Astrocyte (in vitro differentiated cells and primary cell): ENCODE results near the gene FBXW8. TPM values are rescaled to one million over a fixed set of nuclear protein-coding genes. Genes with fewer than 3 reads are reported as not detected.
A peak's percentile ranks its signal among the peaks of the same experiment; 100 is the strongest.

Experiments
- DNase-seq: peaks from one replicate; pipeline ENCODE4 v3.0.0-alpha.2; 2010; ENCODE audit warnings: low read depth
- FAIRE-seq: peaks from 2 replicates; lab custom pipeline; 2011; peaks lifted over from hg19 to GRCh38; lab: Jason Lieb, UNC
- H2AFZ ChIP-seq: 2 replicates; pipeline ENCODE4 v1.6.0; 2012; ENCODE audit warnings: low read depth, low read length, inconsistent platforms
- H3K27ac ChIP-seq: 2 replicates; pipeline ENCODE4 v1.5.1; 2011; ENCODE audit warnings: low read depth, low read length, inconsistent platforms
- H3K27me3 ChIP-seq: 2 replicates; pipeline ENCODE4 v1.6.0; 2011; ENCODE audit warnings: low read length, inconsistent platforms; ENCODE audit not compliant: insufficient read depth
- H3K36me3 ChIP-seq: 2 replicates; pipeline ENCODE4 v1.5.1; 2011; ENCODE audit warnings: low read length, inconsistent platforms; ENCODE audit not compliant: insufficient read depth
- H3K4me1 ChIP-seq: 2 replicates; pipeline ENCODE4 v1.5.1; 2011; ENCODE audit warnings: low read length, inconsistent platforms; ENCODE audit not compliant: insufficient read depth
- H3K4me2 ChIP-seq: 2 replicates; pipeline ENCODE4 v1.6.0; 2012; ENCODE audit warnings: low read length, inconsistent platforms
- H3K4me3 ChIP-seq: 2 replicates; pipeline ENCODE4 v1.5.1; 2011; ENCODE audit warnings: low read depth, mild to moderate bottlenecking, low read length, inconsistent platforms; ENCODE audit not compliant: insufficient read depth
- H3K79me2 ChIP-seq: 2 replicates; pipeline ENCODE4 v1.6.0; 2012; ENCODE audit warnings: mild to moderate bottlenecking, low read length, inconsistent platforms; ENCODE audit not compliant: insufficient read depth
- H3K9ac ChIP-seq: 2 replicates; pipeline ENCODE4 v1.6.0; 2012; ENCODE audit warnings: mild to moderate bottlenecking, low read length, inconsistent platforms
- H3K9me3 ChIP-seq: 2 replicates; pipeline ENCODE4 v1.5.1; 2012; ENCODE audit warnings: low read depth, mild to moderate bottlenecking, low read length, inconsistent platforms; ENCODE audit not compliant: insufficient read depth
- H4K20me1 ChIP-seq: 2 replicates; pipeline ENCODE4 v1.6.0; 2012; ENCODE audit warnings: low read length, inconsistent platforms; ENCODE audit not compliant: insufficient read depth
- H3K27ac Mint-ChIP-seq: one replicate; pipeline ENCODE4 v1.8.0; 2021; ENCODE audit warnings: mild to moderate bottlenecking, mixed read lengths; ENCODE audit not compliant: unreplicated experiment
- H3K27me3 Mint-ChIP-seq: one replicate; pipeline ENCODE4 v1.8.0; 2021; ENCODE audit warnings: low read depth, mixed read lengths; ENCODE audit not compliant: unreplicated experiment
- H3K36me3 Mint-ChIP-seq: one replicate; pipeline ENCODE4 v1.8.0; 2021; ENCODE audit warnings: low read depth, mixed read lengths; ENCODE audit not compliant: unreplicated experiment
- H3K4me1 Mint-ChIP-seq: one replicate; pipeline ENCODE4 v1.8.0; 2021; ENCODE audit warnings: low read depth, mixed read lengths; ENCODE audit not compliant: unreplicated experiment
- H3K4me3 Mint-ChIP-seq: one replicate; pipeline ENCODE4 v1.8.0; 2021; ENCODE audit warnings: mild to moderate bottlenecking, moderate library complexity, mixed read lengths; ENCODE audit not compliant: unreplicated experiment
- H3K9me3 Mint-ChIP-seq: one replicate; pipeline ENCODE4 v1.8.0; 2021; ENCODE audit warnings: mild to moderate bottlenecking, mixed read lengths; ENCODE audit not compliant: unreplicated experiment
- EZH2 ChIP-seq: IDR thresholded peaks from 2 replicates; pipeline ENCODE4 v1.6.1; 2012; ENCODE audit warnings: mild to moderate bottlenecking, low read length, inconsistent platforms; ENCODE audit not compliant: insufficient read depth
- total RNA-seq: library from RNA; stranded (reverse); gene quantifications from 2 replicates; pipeline ENCODE4 v1.2.1, GENCODE V29; 2021
- TF ChIP-seq, protein P1 (sequence below): IDR thresholded peaks from 2 replicates; pipeline ENCODE4 v1.5.1; 2011; ENCODE audit warnings: low read depth, mild to moderate bottlenecking, inconsistent platforms, low read length, moderate library complexity; ENCODE audit not compliant: insufficient read depth

Gene FBXW8
- total RNA-seq, 1 donor from 2014 or later = 26.4 TPM

DNA sequence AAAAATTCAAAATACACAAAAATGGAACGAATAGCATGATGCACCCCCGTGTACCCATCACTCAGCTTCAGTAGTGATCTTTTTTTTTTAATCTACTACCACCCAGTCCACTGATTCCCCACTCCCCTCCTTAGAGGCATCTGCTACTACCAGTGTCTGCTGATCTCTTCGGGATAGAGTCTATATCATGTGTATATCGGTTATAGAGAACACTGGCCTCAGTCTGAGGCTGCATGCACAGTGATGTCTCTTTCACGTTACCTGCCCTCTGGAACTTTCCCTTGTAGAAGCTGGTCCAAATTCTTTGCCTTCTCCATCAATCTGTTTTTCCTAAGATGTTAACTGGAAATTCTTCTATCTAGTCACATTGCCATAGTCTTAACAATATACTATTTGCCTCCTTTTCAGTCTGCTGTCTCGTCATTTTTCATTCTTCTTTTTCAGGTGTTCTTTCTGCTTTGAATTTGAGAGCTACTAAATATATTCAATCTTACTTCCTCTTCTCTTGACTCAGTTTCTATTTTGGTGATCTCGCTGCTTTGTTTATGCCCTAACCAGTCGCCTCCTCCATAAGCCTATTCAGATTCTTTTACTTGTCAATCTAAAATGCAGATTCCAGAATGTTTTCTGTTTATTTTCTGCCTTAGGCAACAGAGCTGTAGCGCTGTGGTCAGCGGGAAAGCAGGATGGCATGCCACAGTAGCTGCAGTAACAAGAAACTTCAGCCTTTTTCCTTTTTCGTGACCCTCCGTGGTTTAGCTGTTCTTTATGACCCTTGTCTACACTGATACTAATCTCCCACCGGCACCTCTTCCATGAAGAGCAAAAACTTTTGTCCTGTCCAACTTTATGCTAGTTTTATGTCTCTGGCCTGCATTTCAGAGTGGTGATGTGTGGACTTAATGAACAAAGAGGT, 67.0 kb downstream of the FBXW8 start:
- Histone ChIP-seq H3K79me2 (no peaks in the 10 kb centered on the region), H3K27me3 (no peaks in the 10 kb centered on the region), H3K36me3 (peaks cover 4% of the 10 kb centered on the region), H3K9ac (no peak overlapping the region), H3K9me3 (no peaks in the 10 kb centered on the region), H3K4me2 (no peak overlapping the region), H2AFZ (no peak overlapping the region), H3K4me1 (peaks cover 6% of the 10 kb centered on the region), H3K4me3 (no peak overlapping the region), H3K27ac (no peak overlapping the region), H4K20me1 (peaks cover 3% of the 10 kb centered on the region)
- TF ChIP-seq, protein P1, sequence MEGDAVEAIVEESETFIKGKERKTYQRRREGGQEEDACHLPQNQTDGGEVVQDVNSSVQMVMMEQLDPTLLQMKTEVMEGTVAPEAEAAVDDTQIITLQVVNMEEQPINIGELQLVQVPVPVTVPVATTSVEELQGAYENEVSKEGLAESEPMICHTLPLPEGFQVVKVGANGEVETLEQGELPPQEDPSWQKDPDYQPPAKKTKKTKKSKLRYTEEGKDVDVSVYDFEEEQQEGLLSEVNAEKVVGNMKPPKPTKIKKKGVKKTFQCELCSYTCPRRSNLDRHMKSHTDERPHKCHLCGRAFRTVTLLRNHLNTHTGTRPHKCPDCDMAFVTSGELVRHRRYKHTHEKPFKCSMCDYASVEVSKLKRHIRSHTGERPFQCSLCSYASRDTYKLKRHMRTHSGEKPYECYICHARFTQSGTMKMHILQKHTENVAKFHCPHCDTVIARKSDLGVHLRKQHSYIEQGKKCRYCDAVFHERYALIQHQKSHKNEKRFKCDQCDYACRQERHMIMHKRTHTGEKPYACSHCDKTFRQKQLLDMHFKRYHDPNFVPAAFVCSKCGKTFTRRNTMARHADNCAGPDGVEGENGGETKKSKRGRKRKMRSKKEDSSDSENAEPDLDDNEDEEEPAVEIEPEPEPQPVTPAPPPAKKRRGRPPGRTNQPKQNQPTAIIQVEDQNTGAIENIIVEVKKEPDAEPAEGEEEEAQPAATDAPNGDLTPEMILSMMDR = no peak
- no peak for TF ChIP-seq EZH2
- peaks cover 6% of the 10 kb centered on the region for H3K36me3 Mint-ChIP-seq
- H3K4me1 Mint-ChIP-seq = peaks cover 12% of the 10 kb centered on the region
- no peaks in the 10 kb centered on the region for H3K9me3 Mint-ChIP-seq
- no peak overlapping the region for H3K4me3 Mint-ChIP-seq
- no peaks in the 10 kb centered on the region for H3K27me3 Mint-ChIP-seq
- FAIRE-seq (no peak), DNase-seq (no peak)
- peak overlapping the region; percentile 7 for H3K27ac Mint-ChIP-seq

DNA sequence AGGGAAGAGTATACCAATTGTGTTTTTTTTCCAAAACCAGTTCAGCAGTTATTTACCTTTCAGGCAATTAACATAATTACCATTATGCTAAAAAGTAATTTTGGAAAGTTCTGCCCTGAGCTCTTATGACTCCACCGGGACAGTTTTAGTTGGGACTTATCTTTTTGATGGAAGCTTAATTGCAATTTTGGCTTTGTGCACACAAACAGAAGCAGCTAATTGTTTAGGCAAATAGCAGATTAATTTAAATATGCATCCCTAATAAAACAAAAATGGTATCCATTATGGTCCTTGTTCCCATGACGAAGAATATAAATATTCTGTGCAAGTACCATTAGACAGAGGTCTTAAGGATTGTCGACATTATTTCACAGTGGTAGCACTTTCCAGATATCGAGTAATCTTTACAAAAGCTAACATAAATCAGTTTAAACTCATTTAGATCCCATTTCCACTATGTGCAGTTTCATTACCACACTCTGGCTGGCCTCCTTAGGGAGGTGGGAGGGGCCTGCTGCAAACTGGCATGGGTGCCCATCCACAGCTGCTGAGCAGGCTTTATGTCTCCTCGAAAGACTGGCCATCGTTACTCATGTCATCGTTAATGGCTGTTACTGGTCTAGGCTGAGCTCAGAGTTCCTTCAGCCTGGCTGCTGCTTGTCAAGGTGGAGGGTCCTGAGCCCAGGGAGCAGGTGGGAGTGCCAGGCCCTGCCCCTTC, 68.2 kb downstream of the FBXW8 start:
- H4K20me1 ChIP-seq = peaks cover 3% of the 10 kb centered on the region
- no peak for TF ChIP-seq EZH2
- TF ChIP-seq, protein P1 = no peak
- H3K27ac Mint-ChIP-seq = no peak overlapping the region
- no peaks in the 10 kb centered on the region for H3K79me2 ChIP-seq
- H3K27me3 Mint-ChIP-seq = no peaks in the 10 kb centered on the region
- H3K36me3 Mint-ChIP-seq = peaks cover under 1% of the 10 kb centered on the region
- H3K9ac ChIP-seq = no peak overlapping the region
- no peaks in the 10 kb centered on the region for H3K27me3 ChIP-seq
- no peak for DNase-seq
- H3K4me1 ChIP-seq = peaks cover 12% of the 10 kb centered on the region
- no peak for FAIRE-seq
- H3K27ac ChIP-seq = no peak overlapping the region
- no peaks in the 10 kb centered on the region for H3K9me3 Mint-ChIP-seq
- no peaks in the 10 kb centered on the region for H3K36me3 ChIP-seq
- peaks cover 20% of the 10 kb centered on the region for H3K4me1 Mint-ChIP-seq
- H3K9me3 ChIP-seq = no peaks in the 10 kb centered on the region
- no peak overlapping the region for H3K4me3 ChIP-seq
- no peak overlapping the region for H3K4me2 ChIP-seq
- H2AFZ ChIP-seq = no peak overlapping the region
- H3K4me3 Mint-ChIP-seq = no peak overlapping the region
